GM18508 (cell line): ENCODE data around the gene VSTM2B.

Experiments used
- ATAC-seq: cut with Tn5 transposase; IDR thresholded peaks from one replicate; pipeline ENCODE4 v1.9.1; 2021; ENCODE audit warnings: moderate number of reproducible peaks; ENCODE audit not compliant: insufficient read depth, unreplicated experiment

The VSTM2B gene

GRCh38 chr19:29612801-29613595 is 87.2 kb downstream of the VSTM2B start:
- no peak for ATAC-seq

GRCh38 chr19:29614046-29614445 is 88.3 kb downstream of the VSTM2B start:
- no peak for ATAC-seq
